Naive B cell (primary cell): ENCODE measurements around the gene SLC9C2. TPM values are rescaled to one million over a fixed set of nuclear protein-coding genes. Genes with fewer than 3 reads are reported as not detected.
"Not testable (repeated sequence)": the region's sequence is repeated elsewhere in the genome, so short reads cannot be mapped to it uniquely, and the experiment has no call there.

ENCODE experiments used
- ATAC-seq, 2 donors: fragments of 150-1000 bp; cut with Tn5 transposase; 2 replicates each; pipeline ENCODE4 v1.10.0; 2021; ENCODE audit warnings: low read depth in 2 of 2, mild to moderate bottlenecking in 2 of 2, moderate library complexity in 2 of 2
- DNase-seq: peaks from one replicate; pipeline ENCODE4 v3.0.0; 2022
- H3K27ac Mint-ChIP-seq, 6 donors: one replicate each; pipeline ENCODE4 v1.8.0; 2020 to 2022; ENCODE audit warnings: mild to moderate bottlenecking in 6 of 6, mixed read lengths in 6 of 6, moderate library complexity in 5 of 6, inconsistent platforms in 2 of 6
- H3K27me3 Mint-ChIP-seq, 3 donors: one replicate each; pipeline ENCODE4 v1.8.0; 2021 to 2022; ENCODE audit warnings: mixed read lengths in 3 of 3, mild to moderate bottlenecking in 1 of 3
- H3K36me3 Mint-ChIP-seq, 2 donors: one replicate each; pipeline ENCODE4 v1.8.0; 2020 to 2022; ENCODE audit warnings: mixed read lengths in 2 of 2, inconsistent platforms in 1 of 2, mild to moderate bottlenecking in 1 of 2
- H3K4me1 Mint-ChIP-seq, 3 donors: one replicate each; pipeline ENCODE4 v1.8.0; 2020 to 2022; ENCODE audit warnings: mixed read lengths in 3 of 3, inconsistent platforms in 1 of 3, mild to moderate bottlenecking in 1 of 3, moderate library complexity in 1 of 3
- H3K4me3 Mint-ChIP-seq, 8 donors: one replicate each; pipeline ENCODE4 v1.8.0; 2020 to 2022; ENCODE audit warnings: mild to moderate bottlenecking in 8 of 8, mixed read lengths in 8 of 8, moderate library complexity in 8 of 8, inconsistent platforms in 2 of 8
- H3K9me3 Mint-ChIP-seq, 7 donors: one replicate each; pipeline ENCODE4 v1.8.0; 2020 to 2022; ENCODE audit warnings: mixed read lengths in 7 of 7, mild to moderate bottlenecking in 5 of 7, inconsistent platforms in 2 of 7, moderate library complexity in 1 of 7
- polyA plus RNA-seq, 6 donors: library from polyadenylated mRNA; unstranded; fragments of 300-500 nt; fragmentation: Illumina TruSeq; gene quantifications; one replicate each; pipeline ENCODE4 v1.2.3, GENCODE V29; 2021; ENCODE audit warnings: low read depth in 6 of 6

SLC9C2 gene
- polyA plus RNA-seq, 6 donors from 2014 or later: not detected

- Mint-ChIP-seq H3K4me1 (no peaks in the 10 kb centered on the region), H3K4me3 (peak overlapping the region in 1 of 8 donors; percentile 13), H3K27me3 (peaks cover 26 to 44% (median 32%) of the 10 kb centered on the region in 3 donors), H3K36me3 (peaks cover 18 to 51% of the 10 kb centered on the region in 2 donors), H3K27ac (no peak overlapping the region), H3K9me3 (peaks cover 23 to 56% (median 42%) of the 10 kb centered on the region in 7 donors)
- DNase-seq (no peak), ATAC-seq (no peak)
Measured at GRCh38 chr1:173616859-173617258, 14.0 kb upstream of the SLC9C2 start.

GRCh38 chr1:173613086-173613485, 10.2 kb upstream of the SLC9C2 start:
- not testable (repeated sequence) for H3K4me3 Mint-ChIP-seq, ATAC-seq, H3K27ac Mint-ChIP-seq

GRCh38 chr1:173608503-173609216, 5.8 kb upstream of the SLC9C2 start:
- Mint-ChIP-seq H3K27ac (no peak overlapping the region), H3K4me1 (no peaks in the 10 kb centered on the region), H3K4me3 (no peak overlapping the region), H3K36me3 (peaks cover 0 to 8% of the 10 kb centered on the region in 2 donors), H3K9me3 (peaks cover 3 to 11% (median 5%) of the 10 kb centered on the region in 7 donors), H3K27me3 (peaks cover 0 to 20% (median 19%) of the 10 kb centered on the region in 3 donors)
- DNase-seq (no peak), ATAC-seq (no peak)

More at GRCh38 chr1:173613086-173613485, 10.2 kb upstream of the SLC9C2 start:
- not testable (repeated sequence) for H3K4me1 Mint-ChIP-seq, DNase-seq
- H3K27me3 Mint-ChIP-seq: peaks cover 5 to 14% (median 13%) of the 10 kb centered on the region in 3 donors
- H3K36me3 Mint-ChIP-seq: peaks cover under 1 to 21% of the 10 kb centered on the region in 2 donors
- peaks cover 6 to 28% (median 18%) of the 10 kb centered on the region in 7 donors for H3K9me3 Mint-ChIP-seq

- H3K4me1 Mint-ChIP-seq: peaks cover 0 to 18% (median 4%) of the 10 kb centered on the region in 3 donors
- H3K27ac Mint-ChIP-seq: peak overlapping the region in 1 of 6 donors; percentile 7
- H3K36me3 Mint-ChIP-seq: no peaks in the 10 kb centered on the region
- no peak for DNase-seq
- ATAC-seq: peak; percentile 33 to 41
- peaks cover 0 to 9% (median 0%) of the 10 kb centered on the region in 3 donors for H3K27me3 Mint-ChIP-seq
- no peaks in the 10 kb centered on the region for H3K9me3 Mint-ChIP-seq
- peak overlapping the region in 2 of 8 donors; percentile 25 to 31 for H3K4me3 Mint-ChIP-seq
Measured at GRCh38 chr1:173601588-173601987, 1.3 kb downstream of the SLC9C2 start.

GRCh38 chr1:173596097-173596825, 6.6 kb downstream of the SLC9C2 start:
- Mint-ChIP-seq H3K27me3 (peaks cover 0 to 15% (median 14%) of the 10 kb centered on the region in 3 donors), H3K9me3 (peaks cover 0 to 9% (median 5%) of the 10 kb centered on the region in 7 donors), H3K4me1 (peaks cover 0 to 4% (median 0%) of the 10 kb centered on the region in 3 donors), H3K27ac (no peak overlapping the region), H3K36me3 (no peaks in the 10 kb centered on the region), H3K4me3 (no peak overlapping the region)
- ATAC-seq: no peak
- DNase-seq: no peak

GRCh38 chr1:173591138-173591537, 11.7 kb downstream of the SLC9C2 start:
- DNase-seq, H3K36me3 Mint-ChIP-seq, ATAC-seq: not testable (repeated sequence)

GRCh38 chr1:173590557-173590956, 12.3 kb downstream of the SLC9C2 start:
- no peak for ATAC-seq
- Mint-ChIP-seq H3K9me3 (peaks cover 0 to 3% (median 0%) of the 10 kb centered on the region in 7 donors), H3K4me3 (no peak overlapping the region), H3K27ac (no peak overlapping the region), H3K4me1 (peaks cover 0 to 1% (median 0%) of the 10 kb centered on the region in 3 donors), H3K27me3 (peaks cover 0 to 19% (median 15%) of the 10 kb centered on the region in 3 donors), H3K36me3 (no peaks in the 10 kb centered on the region)
- no peak for DNase-seq

More at GRCh38 chr1:173591138-173591537, 11.7 kb downstream of the SLC9C2 start:
- Mint-ChIP-seq H3K27ac (peak overlapping the region in 1 of 6 donors; percentile 55), H3K27me3 (peaks cover 0 to 19% (median 15%) of the 10 kb centered on the region in 3 donors)
- not testable (repeated sequence) for H3K9me3 Mint-ChIP-seq, H3K4me1 Mint-ChIP-seq, H3K4me3 Mint-ChIP-seq

- Mint-ChIP-seq H3K27ac (no peak overlapping the region), H3K36me3 (no peaks in the 10 kb centered on the region), H3K27me3 (peaks cover 5 to 23% (median 13%) of the 10 kb centered on the region in 3 donors), H3K4me3 (no peak overlapping the region), H3K9me3 (peaks cover 0 to under 1% (median 0%) of the 10 kb centered on the region in 7 donors), H3K4me1 (no peaks in the 10 kb centered on the region)
- no peak for DNase-seq
- ATAC-seq: no peak
Measured at GRCh38 chr1:173581383-173582079, 21.3 kb downstream of the SLC9C2 start.

GRCh38 chr1:173580658-173581057, 22.2 kb downstream of the SLC9C2 start:
- no peaks in the 10 kb centered on the region for H3K36me3 Mint-ChIP-seq
- no peak overlapping the region for H3K4me3 Mint-ChIP-seq
- H3K27ac Mint-ChIP-seq: no peak overlapping the region
- ATAC-seq: no peak
- no peaks in the 10 kb centered on the region for H3K9me3 Mint-ChIP-seq
- no peaks in the 10 kb centered on the region for H3K4me1 Mint-ChIP-seq
- peaks cover 4 to 23% (median 13%) of the 10 kb centered on the region in 3 donors for H3K27me3 Mint-ChIP-seq
- DNase-seq: no peak

GRCh38 chr1:173580071-173580470, 22.8 kb downstream of the SLC9C2 start:
- ATAC-seq (no peak), DNase-seq (no peak)
- Mint-ChIP-seq H3K36me3 (no peaks in the 10 kb centered on the region), H3K4me3 (no peak overlapping the region), H3K27ac (no peak overlapping the region), H3K9me3 (no peaks in the 10 kb centered on the region), H3K4me1 (no peaks in the 10 kb centered on the region), H3K27me3 (peaks cover 4 to 23% (median 13%) of the 10 kb centered on the region in 3 donors)

GRCh38 chr1:173573596-173573995, 29.3 kb downstream of the SLC9C2 start:
- Mint-ChIP-seq H3K4me3 (no peak overlapping the region), H3K4me1 (no peaks in the 10 kb centered on the region), H3K27ac (peak overlapping the region in 1 of 6 donors; percentile 51), H3K27me3 (peaks cover 8 to 28% (median 18%) of the 10 kb centered on the region in 3 donors), H3K36me3 (no peaks in the 10 kb centered on the region), H3K9me3 (peaks cover 0 to 9% (median 0%) of the 10 kb centered on the region in 7 donors)
- no peak for ATAC-seq
- DNase-seq: no peak

- Mint-ChIP-seq H3K4me1 (no peaks in the 10 kb centered on the region), H3K36me3 (no peaks in the 10 kb centered on the region)
Measured at GRCh38 chr1:173572201-173572873, 30.5 kb downstream of the SLC9C2 start.

More at GRCh38 chr1:173572201-173572873, 30.5 kb downstream of the SLC9C2 start:
- no peak for DNase-seq
- Mint-ChIP-seq H3K27me3 (peaks cover 11 to 21% (median 16%) of the 10 kb centered on the region in 3 donors), H3K9me3 (peaks cover 0 to 22% (median 6%) of the 10 kb centered on the region in 7 donors), H3K27ac (no peak overlapping the region), H3K4me3 (no peak overlapping the region)
- no peak for ATAC-seq
